GM19043 (cell line): Measurements from ENCODE around the gene STXBP4.
A peak's percentile ranks its signal among the peaks of the same experiment; 100 is the strongest.
"Not testable (repeated sequence)": the region's sequence is repeated elsewhere in the genome, so short reads cannot be mapped to it uniquely, and the experiment has no call there.

Experiments
- ATAC-seq: cut with Tn5 transposase; IDR thresholded peaks from one replicate; pipeline ENCODE4 v1.9.1; 2021; ENCODE audit warnings: low read depth; ENCODE audit not compliant: unreplicated experiment

Gene STXBP4

GRCh38 chr17:55038291-55038690, 69.7 kb downstream of the STXBP4 start:
- ATAC-seq = no peak

- no peak for ATAC-seq
Measured at GRCh38 chr17:55040611-55041010, 72.0 kb downstream of the STXBP4 start.

- ATAC-seq = no peak
Measured at GRCh38 chr17:55053855-55054254, 85.3 kb downstream of the STXBP4 start.

- ATAC-seq = no peak
Measured at GRCh38 chr17:55054429-55054828, 85.9 kb downstream of the STXBP4 start.

- ATAC-seq = no peak
Measured at GRCh38 chr17:55056526-55056925, 88.0 kb downstream of the STXBP4 start.

- ATAC-seq = no peak
Measured at GRCh38 chr17:55057184-55057583, 88.6 kb downstream of the STXBP4 start.

GRCh38 chr17:55059724-55060123, 91.2 kb downstream of the STXBP4 start:
- ATAC-seq = no peak

GRCh38 chr17:55062921-55063320, 94.4 kb downstream of the STXBP4 start:
- no peak for ATAC-seq

GRCh38 chr17:55063885-55064874, 95.6 kb downstream of the STXBP4 start:
- no peak for ATAC-seq

GRCh38 chr17:55067697-55068439, 99.3 kb downstream of the STXBP4 start:
- ATAC-seq = no peak

GRCh38 chr17:55068862-55069811, 100.6 kb downstream of the STXBP4 start:
- no peak for ATAC-seq

GRCh38 chr17:55069983-55070529, 101.5 kb downstream of the STXBP4 start:
- ATAC-seq = no peak

GRCh38 chr17:55072898-55073297, 104.3 kb downstream of the STXBP4 start:
- ATAC-seq = no peak

- ATAC-seq = not testable (repeated sequence)
Measured at GRCh38 chr17:55073467-55073866, 104.9 kb downstream of the STXBP4 start.

GRCh38 chr17:55081559-55081958, 113.0 kb downstream of the STXBP4 start:
- ATAC-seq = no peak

GRCh38 chr17:55086635-55087058, 118.1 kb downstream of the STXBP4 start:
- no peak for ATAC-seq

GRCh38 chr17:55089256-55089655, 120.7 kb downstream of the STXBP4 start:
- ATAC-seq = no peak

- peak; percentile 98 for ATAC-seq
Measured at GRCh38 chr17:55090079-55090492, 121.5 kb downstream of the STXBP4 start.

- ATAC-seq = no peak
Measured at GRCh38 chr17:55093353-55093752, 124.8 kb downstream of the STXBP4 start.

GRCh38 chr17:55098765-55099164, 130.2 kb downstream of the STXBP4 start:
- ATAC-seq = no peak
